Spleen (tissue), 11 donors: ENCODE results near the gene MAP2K5. TPM values are rescaled to one million over a fixed set of nuclear protein-coding genes. Genes with fewer than 3 reads are reported as not detected.

ENCODE experiments used
- DNase-seq: peaks from one replicate; pipeline ENCODE4 v3.0.0-alpha.2; 2020
- H3K27ac ChIP-seq, 8 donors: fragments of 200-600 bp; sonication (generic) in 7 of 8; 1 replicate in 4 of 8; 2 replicates in 4 of 8; pipeline versions ENCODE4 v1.5.0 to v1.8.0; 2016 to 2021; ENCODE audit warnings: inconsistent platforms in 4 of 8, mild to moderate bottlenecking in 4 of 8, moderate library complexity in 1 of 8
- H3K27me3 ChIP-seq, 7 donors: fragments of 200-600 bp; sonication (generic) in 6 of 7; replicated peaks in 1 of 7; 1 replicate in 4 of 7; 2 replicates in 3 of 7; pipeline versions ENCODE4 v1.5.0 to v1.8.0; 2016 to 2021; ENCODE audit warnings: inconsistent platforms in 3 of 7, mild to moderate bottlenecking in 1 of 7
- H3K36me3 ChIP-seq, 6 donors: fragments of 200-600 bp; sonication (generic) in 5 of 6; 1 replicate in 4 of 6; 2 replicates in 2 of 6; pipeline versions ENCODE4 v1.5.0 to v1.8.0; 2016 to 2021; ENCODE audit warnings: inconsistent platforms in 2 of 6
- H3K4me1 ChIP-seq, 6 donors: fragments of 200-600 bp; sonication (generic) in 5 of 6; 1 replicate in 3 of 6; 2 replicates in 3 of 6; pipeline versions ENCODE4 v1.5.0 to v1.8.0; 2016 to 2021; ENCODE audit warnings: inconsistent platforms in 3 of 6
- H3K4me3 ChIP-seq, 8 donors: fragments of 200-600 bp; sonication (generic) in 7 of 8; 1 replicate in 4 of 8; 2 replicates in 4 of 8; pipeline versions ENCODE4 v1.5.0 to v1.8.0; 2016 to 2021; ENCODE audit warnings: inconsistent platforms in 4 of 8, mild to moderate bottlenecking in 4 of 8, moderate library complexity in 2 of 8
- H3K9me3 ChIP-seq, 8 donors: fragments of 200-600 bp; sonication (generic) in 7 of 8; 1 replicate in 4 of 8; 2 replicates in 4 of 8; pipeline versions ENCODE4 v1.5.0 to v1.8.0; 2016 to 2021; ENCODE audit warnings: inconsistent platforms in 4 of 8
- CTCF ChIP-seq, 11 experiments: fragments of 200-600 bp in 7 of 11; fragments of 450-650 bp in 4 of 11; sonication (generic) in 4 of 11; IDR thresholded peaks in 8 of 11; conservative IDR thresholded peaks in 3 of 11; 1 replicate in 7 of 11; 2 replicates in 4 of 11; pipeline versions ENCODE4 v1.4.0 to v1.8.0; 2016 to 2021; ENCODE audit warnings: antibody characterized with exemption in 11 of 11, inconsistent platforms in 4 of 11, mild to moderate bottlenecking in 1 of 11
- POLR2A ChIP-seq, 3 donors: fragments of 450-650 bp; IDR thresholded peaks; one replicate each; pipeline ENCODE4 v1.5.1; 2017; ENCODE audit warnings: antibody characterized with exemption in 3 of 3, mild to moderate bottlenecking in 1 of 3
- POLR2AphosphoS5 ChIP-seq, 3 donors: sonication (generic); formaldehyde crosslinking; IDR thresholded peaks; one replicate each; pipeline ENCODE4 v1.5.1; 2017; ENCODE audit warnings: antibody characterized with exemption in 3 of 3
- WGBS, 5 donors: extraction: QIAGEN DNeasy Blood & Tissue Kit in 3 of 5; methylation state at CpG; one replicate each; pipeline versions ENCODE4 v1.1.5 to v1.1.7; 2013 to 2018; 5-methylcytosine and 5-hydroxymethylcytosine counted together
- intact Hi-C: fragments of 100-400 bp; cut with DNase I; formaldehyde crosslinking; loops from one replicate; pipeline ENCODE4 v1.15.0; 2023; ENCODE audit warnings: low total_unique reads
- polyA plus RNA-seq, 3 donors: library from polyadenylated mRNA; stranded (reverse); fragments of 200-250 nt; gene quantifications; one replicate each; pipeline ENCODE4 v1.2.1, GENCODE V29; 2013
- total RNA-seq, 7 donors: library from RNA; depleted of rRNA in 3 of 7; stranded (reverse); fragments of >200 nt in 3 of 7; fragmentation: NEBNext Ultra II Directional in 4 of 7; extraction: Animal tissue kit (Norgen Biotek cat#: 25700) in 4 of 7; gene quantifications; one replicate each; pipeline versions ENCODE4 v1.1.0 to v1.2.1, GENCODE V29; 2016 to 2021
- donor health status: healthy with polysubstance abuse.
- donor health status: DM: no; HTN: no; CAD: no; lungs with moderate emphysema.
- donor health status: DM: no; HTN: no; CAD: no.
- donor health status: Bipolar disorder and iron deficiency.
- donor health status: healthy.
- donor health status: DM: no; HTN: no; CAD: no.
- donor health status: DM: yes; HTN: yes; CAD: no.

The MAP2K5 gene
- total and polyA plus RNA-seq, 10 donors = 8.4 to 30.4 (median 14.6) TPM

DNA sequence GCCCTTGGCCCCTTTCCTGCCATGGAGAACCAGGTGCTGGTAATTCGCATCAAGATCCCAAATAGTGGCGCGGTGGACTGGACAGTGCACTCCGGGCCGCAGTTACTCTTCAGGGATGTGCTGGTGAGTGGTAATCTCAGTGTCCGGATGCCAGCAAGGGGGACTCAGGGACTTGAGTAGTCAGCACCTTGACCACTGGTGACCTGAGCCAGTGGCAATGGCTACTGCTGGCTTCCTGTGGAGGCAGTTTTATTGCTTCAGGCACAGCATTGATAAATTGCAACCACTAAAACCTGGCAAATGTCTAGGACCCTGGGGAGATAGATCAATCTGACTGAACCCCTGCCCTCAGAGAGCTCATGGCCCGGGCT is 830 bp downstream of the MAP2K5 start:
- WGBS, 5 donors = 44 to 62% (median 53%) methylated on average over 4 to 7 of the region's 7 CpGs
- TF ChIP-seq POLR2A (IDR thresholded peaks at IDR 0.05) (no peak), POLR2AphosphoS5 (IDR thresholded peaks at IDR 0.05) (no peak), CTCF (IDR thresholded peaks at IDR 0.05 in 8 of 11, conservative IDR thresholded peaks at IDR 0.05 in 3 of 11) (no peak)
- DNase-seq = peak; percentile 76
- intact Hi-C loops = no loop called here
- Histone ChIP-seq H3K27me3 (no peaks in the 10 kb centered on the region), H3K27ac (peak overlapping the region in 7 of 8 donors; percentile 71 to 92 (median 91)), H3K9me3 (no peaks in the 10 kb centered on the region), H3K4me1 (peaks cover 22 to 57% (median 47%) of the 10 kb centered on the region in 6 donors), H3K36me3 (peaks cover 0 to 20% (median 6%) of the 10 kb centered on the region in 6 donors), H3K4me3 (peak overlapping the region; percentile 51 to 91 (median 80))

DNA sequence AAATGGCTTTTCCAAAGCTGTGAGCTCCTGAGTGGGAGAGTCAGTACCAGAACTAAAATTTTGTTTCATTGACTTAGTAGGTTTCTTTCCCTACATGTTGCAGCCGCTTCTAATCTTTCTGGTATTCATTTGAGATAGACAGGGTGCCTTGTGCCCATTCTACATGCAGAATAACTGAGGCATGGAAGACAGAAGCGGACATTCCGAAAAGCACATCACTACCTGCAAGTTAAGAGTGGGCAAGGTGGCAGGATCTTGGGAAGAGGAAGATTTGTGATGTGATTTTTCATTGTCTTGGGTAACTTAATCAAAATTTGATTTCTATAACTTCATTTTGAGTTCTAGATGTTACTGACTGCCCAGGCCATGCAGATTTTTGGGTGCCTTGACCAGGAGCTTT is 2.0 kb downstream of the MAP2K5 start:
- intact Hi-C loops = no loop called here
- no peak overlapping the region for H3K27ac ChIP-seq

GRCh38 chr15:67545864-67546263 is 3.4 kb downstream of the MAP2K5 start:
- intact Hi-C loops = no loop called here
- TF ChIP-seq POLR2A (IDR thresholded peaks at IDR 0.05) = no peak
- no peak for TF ChIP-seq POLR2AphosphoS5 (IDR thresholded peaks at IDR 0.05)
- TF ChIP-seq CTCF (IDR thresholded peaks at IDR 0.05 in 8 of 11, conservative IDR thresholded peaks at IDR 0.05 in 3 of 11) = no peak
- H3K4me3 ChIP-seq = no peak overlapping the region
- no peaks in the 10 kb centered on the region for H3K27me3 ChIP-seq
- H3K27ac ChIP-seq = no peak overlapping the region
- no peak for DNase-seq
- WGBS, 5 donors = 72 to 92% (median 88%) methylated on average over 3 of the region's 3 CpGs
- no peaks in the 10 kb centered on the region for H3K9me3 ChIP-seq
- H3K4me1 ChIP-seq = peaks cover 14 to 62% (median 39%) of the 10 kb centered on the region in 6 donors
- H3K36me3 ChIP-seq = peaks cover 0 to 26% (median 8%) of the 10 kb centered on the region in 6 donors

More for the DNA sequence above, 2.0 kb downstream of the MAP2K5 start:
- peaks cover 21 to 63% (median 51%) of the 10 kb centered on the region in 6 donors for H3K4me1 ChIP-seq
- no peaks in the 10 kb centered on the region for H3K27me3 ChIP-seq
- TF ChIP-seq CTCF (IDR thresholded peaks at IDR 0.05 in 8 of 11, conservative IDR thresholded peaks at IDR 0.05 in 3 of 11) (no peak), POLR2AphosphoS5 (IDR thresholded peaks at IDR 0.05) (no peak), POLR2A (IDR thresholded peaks at IDR 0.05) (no peak)
- 78 to 97% (median 96%) methylated on average over 3 of the region's 3 CpGs for WGBS, 5 donors
- H3K9me3 ChIP-seq = no peaks in the 10 kb centered on the region
- no peak for DNase-seq
- peaks cover 0 to 20% (median 6%) of the 10 kb centered on the region in 6 donors for H3K36me3 ChIP-seq
- H3K4me3 ChIP-seq = no peak overlapping the region

- TF ChIP-seq POLR2A (IDR thresholded peaks at IDR 0.05) (no peak), CTCF (IDR thresholded peaks at IDR 0.05 in 8 of 11, conservative IDR thresholded peaks at IDR 0.05 in 3 of 11) (no peak), POLR2AphosphoS5 (IDR thresholded peaks at IDR 0.05) (no peak)
- intact Hi-C loops = no loop called here
Measured at GRCh38 chr15:67547064-67547463, 4.6 kb downstream of the MAP2K5 start.

More at GRCh38 chr15:67547064-67547463, 4.6 kb downstream of the MAP2K5 start:
- no peak overlapping the region for H3K27ac ChIP-seq
- H3K9me3 ChIP-seq = no peaks in the 10 kb centered on the region
- WGBS, 5 donors = 85 to 98% (median 90%) methylated on average over 2 of the region's 2 CpGs
- no peak overlapping the region for H3K4me3 ChIP-seq
- no peaks in the 10 kb centered on the region for H3K27me3 ChIP-seq
- DNase-seq = no peak
- peaks cover 11 to 55% (median 33%) of the 10 kb centered on the region in 6 donors for H3K4me1 ChIP-seq
- H3K36me3 ChIP-seq = peaks cover 0 to 38% (median 13%) of the 10 kb centered on the region in 6 donors
